MM.1S (cell line): ENCODE results near the gene PHTF2.
"Not testable (repeated sequence)": the region's sequence is repeated elsewhere in the genome, so short reads cannot be mapped to it uniquely, and the experiment has no call there.

Experiments used
- CTCF ChIP-seq: fragments of 300-600 bp; sonication (generic); IDR thresholded peaks from 2 replicates; pipeline ENCODE4 v1.5.1; 2016; ENCODE audit warnings: antibody characterized with exemption, low read length, mixed read lengths
- EZH2 ChIP-seq: fragments of 300-600 bp; sonication (generic); optimal IDR thresholded peaks from 2 replicates; pipeline ENCODE3; 2017; ENCODE audit warnings: low read depth, mild to moderate bottlenecking, antibody characterized with exemption, low read length, mixed read lengths
- EZH2phosphoT487 ChIP-seq: fragments of 300-600 bp; sonication (generic); IDR thresholded peaks from 2 replicates; pipeline ENCODE4 v1.6.1; 2018; ENCODE audit warnings: antibody characterized with exemption, low read length

GRCh38 chr7:77999168-77999567 lies 200.6 kb downstream of the PHTF2 start:
- not testable (repeated sequence) for TF ChIP-seq CTCF, EZH2, EZH2phosphoT487
